Raji (cell line): ENCODE results near the gene BRI3BP.

Source experiments
- POLR2A ChIP-seq: IDR thresholded peaks from 2 replicates; pipeline ENCODE4 v1.6.1; 2011; ENCODE audit warnings: low read depth, low read length, control low read depth; ENCODE audit not compliant: insufficient read depth

Gene BRI3BP

GRCh38 chr12:125005652-125006051 is 12.2 kb downstream of the BRI3BP start:
- no peak for TF ChIP-seq POLR2A

- no peak for TF ChIP-seq POLR2A
Observed at GRCh38 chr12:125006365-125006764, 12.9 kb downstream of the BRI3BP start.

- no peak for TF ChIP-seq POLR2A
Observed at GRCh38 chr12:125013816-125014442, 20.5 kb downstream of the BRI3BP start.

- TF ChIP-seq POLR2A, result no peak
Observed at GRCh38 chr12:125014526-125014925, 21.1 kb downstream of the BRI3BP start.

- TF ChIP-seq POLR2A, result no peak
Observed at GRCh38 chr12:125015680-125016310, 22.4 kb downstream of the BRI3BP start.

GRCh38 chr12:125017801-125018200 is 24.4 kb downstream of the BRI3BP start:
- TF ChIP-seq POLR2A, result no peak

- no peak for TF ChIP-seq POLR2A
Observed at GRCh38 chr12:125018356-125018755, 24.9 kb downstream of the BRI3BP start.

GRCh38 chr12:125021096-125021495 is 27.7 kb downstream of the BRI3BP start:
- TF ChIP-seq POLR2A, result no peak

GRCh38 chr12:125021771-125022170 is 28.3 kb downstream of the BRI3BP start:
- TF ChIP-seq POLR2A, result no peak

- TF ChIP-seq POLR2A, result no peak
Observed at GRCh38 chr12:125023065-125023464, 29.6 kb downstream of the BRI3BP start.

- TF ChIP-seq POLR2A, result no peak
Observed at GRCh38 chr12:125024949-125025563, 31.6 kb downstream of the BRI3BP start.

- no peak for TF ChIP-seq POLR2A
Observed at GRCh38 chr12:125025606-125026235, 32.3 kb downstream of the BRI3BP start.

- no peak for TF ChIP-seq POLR2A
Observed at GRCh38 chr12:125028106-125028505, 34.7 kb downstream of the BRI3BP start.

- no peak for TF ChIP-seq POLR2A
Observed at GRCh38 chr12:125029761-125030358, 36.4 kb downstream of the BRI3BP start.

GRCh38 chr12:125032466-125033152 is 39.2 kb downstream of the BRI3BP start:
- no peak for TF ChIP-seq POLR2A
